HEK293 (cell line): ENCODE results near the gene DIS3L.
A peak's percentile ranks its signal among the peaks of the same experiment; 100 is the strongest.

ENCODE experiments used
- GLI4 ChIP-seq: fragments of 450-650 bp; formaldehyde crosslinking; IDR thresholded peaks from 2 replicates; pipeline ENCODE4 v1.5.1; 2016; ENCODE audit warnings: missing biosample characterization, missing genetic modification characterization
- INSM2 ChIP-seq: fragments of 450-650 bp; formaldehyde crosslinking; IDR thresholded peaks from 2 replicates; pipeline ENCODE4 v1.5.1; 2016; ENCODE audit warnings: missing biosample characterization, missing genetic modification characterization
- KLF10 ChIP-seq: fragments of 450-650 bp; IDR thresholded peaks from 2 replicates; pipeline ENCODE4 v1.5.1; 2018; ENCODE audit warnings: missing biosample characterization, mild to moderate bottlenecking, missing genetic modification characterization
- KLF17 ChIP-seq: fragments of 450-650 bp; formaldehyde crosslinking; IDR thresholded peaks from 2 replicates; pipeline ENCODE4 v1.5.1; 2016; ENCODE audit warnings: missing biosample characterization, missing genetic modification characterization
- PRDM4 ChIP-seq: fragments of 450-650 bp; formaldehyde crosslinking; IDR thresholded peaks from 2 replicates; pipeline ENCODE4 v1.5.1; 2017; ENCODE audit warnings: missing biosample characterization, missing genetic modification characterization
- SALL2 ChIP-seq: fragments of 450-650 bp; formaldehyde crosslinking; IDR thresholded peaks from 2 replicates; pipeline ENCODE4 v1.5.0; 2017; ENCODE audit warnings: missing biosample characterization, mild to moderate bottlenecking, missing genetic modification characterization, borderline replicate concordance
- SP3 ChIP-seq: fragments of 450-650 bp; formaldehyde crosslinking; IDR thresholded peaks from 2 replicates; pipeline ENCODE4 v1.5.1; 2016; ENCODE audit warnings: missing biosample characterization, missing genetic modification characterization
- TRIM28 ChIP-seq: IDR thresholded peaks from 2 replicates; pipeline ENCODE4 v1.6.1; 2011; ENCODE audit warnings: low read length, control low read depth, borderline replicate concordance
- YY2 ChIP-seq: fragments of 450-650 bp; formaldehyde crosslinking; IDR thresholded peaks from 2 replicates; pipeline ENCODE4 v1.5.1; 2016; ENCODE audit warnings: missing biosample characterization, missing genetic modification characterization
- ZBTB1 ChIP-seq: fragments of 450-650 bp; formaldehyde crosslinking; IDR thresholded peaks from 2 replicates; pipeline ENCODE4 v1.5.1; 2016; ENCODE audit warnings: missing biosample characterization, missing genetic modification characterization
- ZBTB21 ChIP-seq: fragments of 450-650 bp; formaldehyde crosslinking; IDR thresholded peaks from 2 replicates; pipeline ENCODE4 v1.5.1; 2017; ENCODE audit warnings: missing biosample characterization, missing genetic modification characterization
- ZBTB26 ChIP-seq: fragments of 450-650 bp; formaldehyde crosslinking; optimal IDR thresholded peaks from 2 replicates; pipeline ENCODE3; 2016; ENCODE audit warnings: missing biosample characterization, mild to moderate bottlenecking, missing genetic modification characterization
- ZBTB48 ChIP-seq: fragments of 450-650 bp; formaldehyde crosslinking; IDR thresholded peaks from 2 replicates; pipeline ENCODE4 v1.5.1; 2016; ENCODE audit warnings: missing biosample characterization, missing genetic modification characterization
- ZFHX2 ChIP-seq: fragments of 450-650 bp; formaldehyde crosslinking; conservative IDR thresholded peaks from 2 replicates; pipeline ENCODE4 v1.5.1; 2016; ENCODE audit warnings: missing biosample characterization, missing genetic modification characterization
- ZFP69B ChIP-seq: fragments of 450-650 bp; formaldehyde crosslinking; IDR thresholded peaks from 2 replicates; pipeline ENCODE4 v1.5.1; 2016; ENCODE audit warnings: missing biosample characterization, missing genetic modification characterization
- ZIC2 ChIP-seq: fragments of 450-650 bp; formaldehyde crosslinking; IDR thresholded peaks from 2 replicates; pipeline ENCODE4 v1.5.1; 2016; ENCODE audit warnings: missing biosample characterization, missing genetic modification characterization
- ZNF132 ChIP-seq: fragments of 450-650 bp; formaldehyde crosslinking; IDR thresholded peaks from 2 replicates; pipeline ENCODE4 v1.5.1; 2017; ENCODE audit warnings: missing biosample characterization, missing genetic modification characterization, borderline replicate concordance
- ZNF280D ChIP-seq: fragments of 450-650 bp; formaldehyde crosslinking; IDR thresholded peaks from 2 replicates; pipeline ENCODE4 v1.5.1; 2016; ENCODE audit warnings: missing biosample characterization, missing genetic modification characterization
- ZNF37A ChIP-seq: fragments of 450-650 bp; IDR thresholded peaks from 2 replicates; pipeline ENCODE4 v1.5.1; 2018; ENCODE audit warnings: missing biosample characterization, missing genetic modification characterization
- ZNF585B ChIP-seq: fragments of 450-650 bp; formaldehyde crosslinking; IDR thresholded peaks from 2 replicates; pipeline ENCODE4 v1.5.1; 2016; ENCODE audit warnings: missing biosample characterization, missing genetic modification characterization
- ZNF610 ChIP-seq: fragments of 450-650 bp; formaldehyde crosslinking; IDR thresholded peaks from 2 replicates; pipeline ENCODE4 v1.5.1; 2016; ENCODE audit warnings: missing biosample characterization, missing genetic modification characterization, borderline replicate concordance
- ZNF623 ChIP-seq: fragments of 450-650 bp; formaldehyde crosslinking; IDR thresholded peaks from 2 replicates; pipeline ENCODE4 v1.5.1; 2016; ENCODE audit warnings: missing biosample characterization, missing genetic modification characterization
- ZNF629 ChIP-seq: fragments of 450-650 bp; formaldehyde crosslinking; IDR thresholded peaks from 2 replicates; pipeline ENCODE4 v1.5.1; 2017; ENCODE audit warnings: missing biosample characterization, missing genetic modification characterization
- TF ChIP-seq, protein P1 (sequence below): fragments of 450-650 bp; formaldehyde crosslinking; IDR thresholded peaks from 2 replicates; pipeline ENCODE4 v1.5.1; 2016; ENCODE audit warnings: missing biosample characterization, missing genetic modification characterization, low read depth
- TF ChIP-seq, protein P2 (sequence below): fragments of 450-650 bp; formaldehyde crosslinking; IDR thresholded peaks from 2 replicates; pipeline ENCODE4 v1.5.1; 2017; ENCODE audit warnings: missing biosample characterization, mild to moderate bottlenecking, missing genetic modification characterization, moderate library complexity

Gene DIS3L

DNA sequence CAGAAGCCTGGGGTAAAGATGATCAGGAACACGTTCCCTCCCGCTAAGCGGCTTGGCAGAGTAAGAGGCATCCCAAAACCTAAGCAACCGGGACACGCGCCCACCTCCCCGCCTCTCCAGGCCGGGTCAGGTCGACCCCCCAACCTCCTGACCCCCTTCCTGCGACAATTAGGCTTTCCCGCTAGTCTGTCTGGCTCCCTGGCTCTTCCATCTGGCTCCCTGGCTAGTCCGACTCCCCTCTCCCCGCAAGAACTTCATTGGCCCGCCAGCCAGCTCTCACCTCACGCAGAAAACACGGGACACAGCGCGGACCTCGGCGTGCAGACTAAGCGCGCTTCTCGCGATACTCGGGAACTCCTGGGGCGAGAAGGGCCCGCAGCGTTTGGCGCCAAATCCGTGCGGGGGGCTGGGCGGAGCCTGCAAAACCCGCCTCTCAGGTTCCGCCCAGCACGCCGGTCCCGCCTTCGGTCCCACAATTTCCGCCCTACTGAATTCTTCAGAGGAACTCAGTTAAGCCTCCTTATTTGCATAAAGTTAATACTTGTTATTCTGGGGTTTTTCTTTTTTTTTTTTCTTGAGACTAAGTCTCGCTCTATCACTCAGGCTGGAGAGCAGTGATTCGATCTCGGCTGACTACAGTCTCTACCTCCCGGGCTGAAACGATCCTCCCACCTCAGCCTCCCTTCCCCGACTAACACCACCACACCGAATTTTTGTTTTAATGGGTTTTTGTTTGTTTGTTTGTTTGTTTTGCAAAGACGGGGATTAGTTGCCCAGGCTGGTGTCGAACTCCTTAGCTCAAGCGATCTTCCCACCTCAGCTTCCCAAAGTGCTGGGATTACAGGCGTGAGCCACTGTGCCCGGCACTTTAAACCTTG lies 63.2 kb downstream of the DIS3L start, which contains the start of gene TIPIN (continued):
- TF ChIP-seq ZNF585B (tag by site-specific recombination) (no peak), YY2 (no peak), ZNF37A (no peak), ZBTB26 (tag by site-specific recombination) (peak; percentile 80), ZFP69B (tag by site-specific recombination) (peak; percentile 81), ZNF623 (tag by site-specific recombination) (0 out of 2 replicates have a peak, but pooled peaks have one; percentile 8), ZFHX2 (peak; percentile 56), SALL2 (tag by site-specific recombination) (no peak), ZBTB21 (peak; percentile 16; the same call in 1 of the 2 replicates), KLF17 (tag by site-specific recombination) (peak; percentile 86), SP3 (tag by site-specific recombination) (peak; percentile 98), KLF10 (tag by site-specific recombination) (peak; percentile 67), ZBTB48 (tag by site-specific recombination) (peak; percentile 76; the same call in 1 of the 2 replicates), PRDM4 (tag by site-specific recombination) (0 out of 2 replicates have a peak, but pooled peaks have one; percentile 25), ZNF629 (tag by site-specific recombination) (peak; percentile 77), ZNF610 (tag by site-specific recombination) (peak; percentile 81; the same call in 1 of the 2 replicates), INSM2 (tag by site-specific recombination) (peak; percentile 37; the same call in 1 of the 2 replicates), ZNF132 (tag by site-specific recombination) (no peak), GLI4 (tag by site-specific recombination) (peak; percentile 77; the same call in 1 of the 2 replicates), ZBTB1 (peak; percentile 69; the same call in 1 of the 2 replicates), TRIM28 (0 out of 2 replicates have a peak, but pooled peaks have one; percentile 11), ZIC2 (tag by site-specific recombination) (peak; percentile 90), ZNF280D (peak; percentile 71)
- TF ChIP-seq, protein P1, sequence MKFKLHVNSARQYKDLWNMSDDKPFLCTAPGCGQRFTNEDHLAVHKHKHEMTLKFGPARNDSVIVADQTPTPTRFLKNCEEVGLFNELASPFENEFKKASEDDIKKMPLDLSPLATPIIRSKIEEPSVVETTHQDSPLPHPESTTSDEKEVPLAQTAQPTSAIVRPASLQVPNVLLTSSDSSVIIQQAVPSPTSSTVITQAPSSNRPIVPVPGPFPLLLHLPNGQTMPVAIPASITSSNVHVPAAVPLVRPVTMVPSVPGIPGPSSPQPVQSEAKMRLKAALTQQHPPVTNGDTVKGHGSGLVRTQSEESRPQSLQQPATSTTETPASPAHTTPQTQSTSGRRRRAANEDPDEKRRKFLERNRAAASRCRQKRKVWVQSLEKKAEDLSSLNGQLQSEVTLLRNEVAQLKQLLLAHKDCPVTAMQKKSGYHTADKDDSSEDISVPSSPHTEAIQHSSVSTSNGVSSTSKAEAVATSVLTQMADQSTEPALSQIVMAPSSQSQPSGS (tag by site-specific recombination) = no peak
- TF ChIP-seq, protein P2, sequence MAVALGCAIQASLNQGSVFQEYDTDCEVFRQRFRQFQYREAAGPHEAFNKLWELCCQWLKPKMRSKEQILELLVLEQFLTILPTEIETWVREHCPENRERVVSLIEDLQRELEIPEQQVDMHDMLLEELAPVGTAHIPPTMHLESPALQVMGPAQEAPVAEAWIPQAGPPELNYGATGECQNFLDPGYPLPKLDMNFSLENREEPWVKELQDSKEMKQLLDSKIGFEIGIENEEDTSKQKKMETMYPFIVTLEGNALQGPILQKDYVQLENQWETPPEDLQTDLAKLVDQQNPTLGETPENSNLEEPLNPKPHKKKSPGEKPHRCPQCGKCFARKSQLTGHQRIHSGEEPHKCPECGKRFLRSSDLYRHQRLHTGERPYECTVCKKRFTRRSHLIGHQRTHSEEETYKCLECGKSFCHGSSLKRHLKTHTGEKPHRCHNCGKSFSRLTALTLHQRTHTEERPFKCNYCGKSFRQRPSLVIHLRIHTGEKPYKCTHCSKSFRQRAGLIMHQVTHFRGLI (tag by site-specific recombination) = peak; percentile 38; the same call in 1 of the 2 replicates
